MM.1S (cell line): ENCODE results near the gene GDPD5.

ENCODE experiments used
- DNase-seq: peaks from one replicate; pipeline ENCODE4 v3.0.0-alpha.2; 2015
- H2AFZ ChIP-seq: fragments of 300-600 bp; sonication (generic); 2 replicates; pipeline ENCODE4 v1.6.0; 2016; ENCODE audit warnings: antibody characterized with exemption, low read length
- H3F3A ChIP-seq: fragments of 300-600 bp; sonication (generic); 2 replicates; pipeline ENCODE4 v1.6.1; 2016; ENCODE audit warnings: mild to moderate bottlenecking, antibody characterized with exemption, low read length, moderate library complexity, mixed read lengths; ENCODE audit not compliant: insufficient read depth
- H3K27ac ChIP-seq: fragments of 300-600 bp; sonication (generic); 2 replicates; pipeline ENCODE4 v1.5.1; 2016; ENCODE audit warnings: mild to moderate bottlenecking, low read length
- H3K27me3 ChIP-seq: fragments of 300-600 bp; sonication (generic); replicated peaks from 2 replicates; pipeline ENCODE4 v1.6.0; 2016; ENCODE audit warnings: low read length; ENCODE audit not compliant: insufficient read depth
- H3K36me3 ChIP-seq: fragments of 300-600 bp; sonication (generic); replicated peaks from 2 replicates; pipeline ENCODE4 v1.6.1; 2016; ENCODE audit warnings: mild to moderate bottlenecking, low read length, mixed read lengths; ENCODE audit not compliant: insufficient read depth
- H3K4me1 ChIP-seq: fragments of 300-600 bp; sonication (generic); 2 replicates; pipeline ENCODE4 v1.6.1; 2016; ENCODE audit warnings: low read length, mixed read lengths
- H3K4me2 ChIP-seq: fragments of 300-600 bp; sonication (generic); 2 replicates; pipeline ENCODE4 v1.6.0; 2016; ENCODE audit warnings: low read depth, low read length
- H3K4me3 ChIP-seq: fragments of 300-600 bp; sonication (generic); 2 replicates; pipeline ENCODE4 v1.5.1; 2016; ENCODE audit warnings: low read length, mixed read lengths
- H3K79me2 ChIP-seq: fragments of 300-600 bp; sonication (generic); 2 replicates; pipeline ENCODE4 v1.6.1; 2016; ENCODE audit warnings: mixed run types, low read length, mixed read lengths
- H3K9ac ChIP-seq: fragments of 300-600 bp; sonication (generic); 2 replicates; pipeline ENCODE4 v1.6.1; 2016; ENCODE audit warnings: low read length, mixed read lengths
- H3K9me2 ChIP-seq: fragments of 300-600 bp; sonication (generic); replicated peaks from 2 replicates; pipeline ENCODE4 v1.6.1; 2016; ENCODE audit warnings: mild to moderate bottlenecking, low read length, mixed read lengths; ENCODE audit not compliant: insufficient read depth
- H3K9me3 ChIP-seq: fragments of 300-600 bp; sonication (generic); replicated peaks from 2 replicates; pipeline ENCODE4 v1.6.1; 2016; ENCODE audit warnings: mild to moderate bottlenecking, low read length, mixed read lengths; ENCODE audit not compliant: insufficient read depth
- H4K20me1 ChIP-seq: fragments of 300-600 bp; sonication (generic); 2 replicates; pipeline ENCODE4 v1.6.1; 2016; ENCODE audit warnings: mild to moderate bottlenecking, low read length, moderate library complexity, mixed read lengths; ENCODE audit not compliant: insufficient read depth
- CTCF ChIP-seq: fragments of 300-600 bp; sonication (generic); IDR thresholded peaks from 2 replicates; pipeline ENCODE4 v1.5.1; 2016; ENCODE audit warnings: antibody characterized with exemption, low read length, mixed read lengths
- EZH2 ChIP-seq: fragments of 300-600 bp; sonication (generic); optimal IDR thresholded peaks from 2 replicates; pipeline ENCODE3; 2017; ENCODE audit warnings: low read depth, mild to moderate bottlenecking, antibody characterized with exemption, low read length, mixed read lengths
- EZH2phosphoT487 ChIP-seq: fragments of 300-600 bp; sonication (generic); IDR thresholded peaks from 2 replicates; pipeline ENCODE4 v1.6.1; 2018; ENCODE audit warnings: antibody characterized with exemption, low read length

The GDPD5 gene

GRCh38 chr11:75536786-75537641 is 11.3 kb upstream of the GDPD5 start:
- H3K9ac ChIP-seq: no peak overlapping the region
- H3K27me3 ChIP-seq: no peaks in the 10 kb centered on the region
- no peaks in the 10 kb centered on the region for H3K9me3 ChIP-seq
- no peaks in the 10 kb centered on the region for H3K36me3 ChIP-seq
- H3K4me3 ChIP-seq: no peak overlapping the region
- no peaks in the 10 kb centered on the region for H4K20me1 ChIP-seq
- no peak overlapping the region for H3K27ac ChIP-seq
- no peak for DNase-seq
- H3F3A ChIP-seq: no peaks in the 10 kb centered on the region
- TF ChIP-seq EZH2 (no peak), EZH2phosphoT487 (no peak), CTCF (no peak)
- no peak overlapping the region for H3K4me2 ChIP-seq
- no peaks in the 10 kb centered on the region for H3K9me2 ChIP-seq
- no peaks in the 10 kb centered on the region for H3K4me1 ChIP-seq
- no peaks in the 10 kb centered on the region for H3K79me2 ChIP-seq
- no peak overlapping the region for H2AFZ ChIP-seq

- DNase-seq: no peak
- Histone ChIP-seq H3K4me3 (no peak overlapping the region), H3K4me2 (no peak overlapping the region), H2AFZ (no peak overlapping the region), H3F3A (no peaks in the 10 kb centered on the region), H3K9me2 (no peaks in the 10 kb centered on the region), H4K20me1 (no peaks in the 10 kb centered on the region), H3K79me2 (no peaks in the 10 kb centered on the region), H3K9ac (no peak overlapping the region), H3K4me1 (no peaks in the 10 kb centered on the region), H3K9me3 (no peaks in the 10 kb centered on the region), H3K36me3 (no peaks in the 10 kb centered on the region), H3K27ac (no peak overlapping the region), H3K27me3 (peaks cover 9% of the 10 kb centered on the region)
- TF ChIP-seq EZH2 (no peak), CTCF (no peak), EZH2phosphoT487 (no peak)
These were observed 9.3 kb upstream of the GDPD5 start for GRCh38 chr11:75535071-75535470.

- H3K27ac ChIP-seq: no peak overlapping the region
- no peak overlapping the region for H3K9ac ChIP-seq
These were observed 8.7 kb upstream of the GDPD5 start for GRCh38 chr11:75534259-75535069.

More at GRCh38 chr11:75534259-75535069, 8.7 kb upstream of the GDPD5 start:
- Histone ChIP-seq H3K36me3 (no peaks in the 10 kb centered on the region), H3K4me2 (no peak overlapping the region), H3K79me2 (no peaks in the 10 kb centered on the region), H3K9me3 (no peaks in the 10 kb centered on the region), H3K27me3 (peaks cover 15% of the 10 kb centered on the region), H3K4me1 (no peaks in the 10 kb centered on the region), H2AFZ (no peak overlapping the region), H3K9me2 (no peaks in the 10 kb centered on the region), H4K20me1 (no peaks in the 10 kb centered on the region), H3F3A (no peaks in the 10 kb centered on the region), H3K4me3 (no peak overlapping the region)
- TF ChIP-seq EZH2 (no peak), EZH2phosphoT487 (no peak), CTCF (no peak)
- no peak for DNase-seq
